GM12891 (cell line): ENCODE data around the gene AUNIP.

Experiments
- POLR2A ChIP-seq: IDR thresholded peaks from 2 replicates; pipeline ENCODE4 v1.6.1; 2011; ENCODE audit warnings: low read depth, low read length, control low read depth
- POLR2AphosphoS5 ChIP-seq: IDR thresholded peaks from 2 replicates; pipeline ENCODE4 v1.6.1; 2011; ENCODE audit warnings: low read depth, low read length, control low read depth
- SPI1 ChIP-seq: IDR thresholded peaks from 2 replicates; pipeline ENCODE4 v1.6.1; 2011; ENCODE audit warnings: low read depth, low read length, control low read depth
- TAF1 ChIP-seq: IDR thresholded peaks from 2 replicates; pipeline ENCODE4 v1.6.1; 2011; ENCODE audit warnings: low read depth, low read length, control low read depth

GRCh38 chr1:25871086-25871703, 11.9 kb upstream of the AUNIP start:
- TF ChIP-seq POLR2A: no peak
- TF ChIP-seq POLR2AphosphoS5: no peak
- TF ChIP-seq TAF1: no peak
- no peak for TF ChIP-seq SPI1
